ENCODE measurements around the gene CWF19L1.
"Not testable (repeated sequence)": the region's sequence is repeated elsewhere in the genome, so short reads cannot be mapped to it uniquely, and the experiment has no call there.

Gene CWF19L1

GRCh38 chr10:100267239-100268104, at the start of gene CWF19L1:
CWF19L1 (minus strand) TSS chr10:100267638; CDS start chr10:100267593, 45 bp downstream.
- DNase-seq (ENCODE audit: low spot score) = peak; percentile 89

- DNase-seq (ENCODE audit: low spot score) = no peak
Observed at GRCh38 chr10:100315615-100316014, 48.2 kb upstream of the CWF19L1 start.

DNA sequence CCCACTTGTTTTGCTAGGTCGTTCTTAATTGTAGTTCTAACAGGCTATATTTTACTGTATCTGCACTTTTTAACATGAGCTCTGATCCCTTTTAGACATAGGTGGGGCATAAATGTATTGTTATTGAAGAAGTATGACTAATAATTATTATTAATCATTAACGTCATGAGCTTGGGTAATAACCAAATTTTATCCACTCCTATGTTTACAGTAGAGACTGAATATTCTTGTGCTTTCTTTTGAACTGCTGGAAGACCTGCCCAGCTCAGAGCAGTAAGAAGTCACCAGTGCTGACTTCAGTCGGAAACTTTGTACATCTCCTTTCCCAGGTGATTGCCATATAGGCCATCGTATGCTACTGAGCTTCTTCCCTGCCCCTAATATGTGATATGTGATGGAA, 43.9 kb upstream of the CWF19L1 start:
- DNase-seq (ENCODE audit: low spot score) = no peak

DNA sequence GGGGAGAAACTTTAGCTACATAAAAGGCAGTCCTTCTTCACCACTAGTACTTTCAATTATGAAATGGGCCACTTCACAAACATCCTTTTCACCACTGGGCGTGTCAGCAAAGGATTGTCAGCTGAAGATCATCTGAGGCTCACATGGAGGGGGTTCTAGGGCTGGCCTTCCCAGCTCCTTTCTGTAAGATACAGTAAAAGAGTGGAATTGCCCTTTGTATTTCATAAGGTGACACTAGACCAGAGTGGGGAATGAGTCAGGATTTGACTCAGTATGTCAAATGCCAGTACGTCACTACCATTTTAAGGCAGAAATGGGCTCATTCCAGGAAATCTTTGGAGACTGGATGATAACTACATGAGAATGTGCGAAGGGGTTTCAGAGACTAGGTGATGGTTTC, 40.2 kb upstream of the CWF19L1 start:
- no peak for DNase-seq (ENCODE audit: low spot score)

DNA sequence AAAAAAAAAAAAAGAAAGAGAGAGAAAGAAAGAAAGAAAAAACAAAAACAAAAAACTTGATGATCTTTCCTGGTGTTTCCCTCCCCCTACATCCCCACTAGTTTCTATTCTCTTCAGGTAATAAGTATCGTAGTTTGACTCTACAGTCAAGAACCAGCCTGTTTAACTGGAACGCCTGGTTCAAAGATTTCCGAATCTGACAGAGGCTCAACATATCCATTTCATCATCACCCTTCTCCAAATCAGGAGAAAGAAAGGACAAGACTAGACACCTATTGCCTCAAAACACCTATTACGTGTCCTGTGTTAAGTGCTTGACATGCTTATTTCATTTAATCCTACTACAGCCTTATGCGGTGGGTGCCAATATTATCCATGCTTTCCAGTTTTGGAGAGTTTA, 39.4 kb upstream of the CWF19L1 start:
- no peak for DNase-seq (ENCODE audit: low spot score)

- no peak for DNase-seq (ENCODE audit: low spot score)
Observed at GRCh38 chr10:100304414-100304813, 37.0 kb upstream of the CWF19L1 start.

GRCh38 chr10:100303724-100304319, 36.4 kb upstream of the CWF19L1 start:
- DNase-seq (ENCODE audit: low spot score) = peak; percentile 44

GRCh38 chr10:100301123-100301522, 33.7 kb upstream of the CWF19L1 start:
- not testable (repeated sequence) for DNase-seq (ENCODE audit: low spot score)

DNA sequence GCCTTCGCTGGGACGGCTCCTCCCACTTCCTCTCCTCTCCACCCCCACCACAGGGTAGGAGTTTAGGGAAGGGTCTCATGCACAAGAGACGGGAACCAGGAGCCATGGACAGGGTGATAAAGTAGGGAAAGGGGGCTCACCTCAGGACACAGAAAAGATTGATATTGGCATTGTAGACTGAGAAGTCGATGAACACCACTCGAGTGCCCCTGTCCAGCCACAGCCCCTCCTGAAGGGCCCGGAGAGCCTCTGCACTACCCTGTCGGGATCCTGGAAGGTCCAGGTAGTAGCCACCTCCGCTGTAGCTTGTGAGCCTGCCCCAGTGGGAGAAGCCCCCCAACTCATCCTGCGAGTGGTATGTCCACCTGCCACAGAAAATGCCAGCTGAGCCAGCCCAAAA, 29.8 kb upstream of the CWF19L1 start:
- no peak for DNase-seq (ENCODE audit: low spot score)

DNA sequence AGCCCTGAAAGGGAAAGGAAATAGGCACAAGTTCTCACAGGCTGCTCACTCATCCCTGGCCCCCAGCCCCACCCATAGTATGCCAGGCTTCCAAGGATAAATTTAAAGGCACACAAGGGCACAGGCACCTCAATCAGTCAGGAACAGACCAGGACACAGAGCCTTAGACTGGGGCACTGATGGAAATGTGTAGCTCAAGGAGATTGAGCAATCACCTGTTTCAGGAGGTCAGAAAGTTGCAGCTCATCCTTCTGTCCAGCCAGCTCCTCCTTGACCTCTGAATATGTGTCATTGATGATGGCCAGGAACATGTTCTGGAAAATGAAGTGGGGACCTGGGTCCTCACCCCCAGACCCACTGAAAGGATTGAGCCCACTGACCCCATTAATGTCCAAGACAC, 25.6 kb upstream of the CWF19L1 start:
- no peak for DNase-seq (ENCODE audit: low spot score)

GRCh38 chr10:100292300-100292699, 24.9 kb upstream of the CWF19L1 start:
- DNase-seq (ENCODE audit: low spot score) = not testable (repeated sequence)

GRCh38 chr10:100291356-100291755, 23.9 kb upstream of the CWF19L1 start:
- DNase-seq (ENCODE audit: low spot score) = no peak

DNA sequence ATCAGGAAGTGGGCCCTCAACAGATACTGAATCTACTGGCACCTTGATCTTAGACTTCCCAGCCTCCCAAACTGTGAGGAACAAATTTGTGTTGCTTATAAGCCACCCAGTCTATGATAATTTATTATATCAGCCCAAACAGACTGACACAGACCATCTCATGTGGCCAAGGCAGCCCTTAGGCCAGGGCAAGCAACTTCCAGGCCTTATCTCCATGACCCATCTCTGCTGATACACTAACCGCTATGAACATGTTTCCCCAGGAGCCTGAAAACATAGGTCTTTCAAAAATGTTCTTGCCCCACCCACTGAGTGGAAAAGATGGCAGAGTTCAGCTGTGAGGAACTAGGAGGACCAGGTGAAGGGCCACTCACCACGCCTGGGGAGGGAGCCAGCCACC, 22.2 kb upstream of the CWF19L1 start:
- DNase-seq (ENCODE audit: low spot score) = no peak

DNA sequence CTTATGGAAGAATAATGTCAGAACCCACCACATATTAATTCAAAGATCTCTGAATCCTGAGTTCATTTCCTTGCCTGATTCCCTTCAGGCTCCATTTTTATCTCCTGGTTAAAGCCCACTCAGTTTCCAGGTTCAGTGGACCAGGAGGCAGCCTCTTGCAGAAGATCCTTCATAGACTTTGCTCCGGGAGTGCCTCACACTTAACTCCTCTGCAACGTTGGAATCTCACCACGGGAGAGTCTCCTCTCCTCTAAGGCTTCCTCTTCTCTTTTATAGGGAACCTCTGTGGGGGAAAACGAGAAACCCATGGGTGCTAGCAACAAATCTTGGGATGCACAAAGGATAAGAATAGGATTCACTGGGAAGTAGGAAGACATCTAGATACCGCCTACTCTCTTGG, 20.8 kb upstream of the CWF19L1 start:
- no peak for DNase-seq (ENCODE audit: low spot score)

GRCh38 chr10:100287756-100288155, 20.3 kb upstream of the CWF19L1 start:
- no peak for DNase-seq (ENCODE audit: low spot score)

- peak; percentile 84 for DNase-seq (ENCODE audit: low spot score)
Observed at GRCh38 chr10:100286051-100287033, 18.9 kb upstream of the CWF19L1 start, which contains the start of gene BLOC1S2. BLOC1S2 (minus strand) TSS chr10:100286680; CDS start chr10:100286659, 21 bp downstream.

DNA sequence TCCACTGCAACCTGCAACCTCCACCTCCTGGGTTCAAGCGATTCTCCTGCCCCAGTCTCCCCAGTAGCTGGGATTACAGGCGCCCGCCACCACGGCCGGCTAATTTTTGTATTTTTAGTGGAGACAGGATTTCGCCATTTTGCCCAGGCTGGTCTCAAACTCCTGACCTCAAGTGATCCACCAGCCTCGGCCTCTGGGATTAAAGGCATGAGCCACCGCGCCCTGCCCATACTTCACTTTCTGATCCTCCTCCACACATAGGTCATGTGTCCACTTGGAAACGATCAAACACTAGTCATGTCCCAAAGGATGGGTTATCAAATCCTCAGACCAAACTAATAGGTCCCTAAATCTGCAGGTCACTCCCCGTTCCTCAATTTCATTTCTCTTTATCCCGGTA, 17.9 kb upstream of the CWF19L1 start:
- not testable (repeated sequence) for DNase-seq (ENCODE audit: low spot score)

DNA sequence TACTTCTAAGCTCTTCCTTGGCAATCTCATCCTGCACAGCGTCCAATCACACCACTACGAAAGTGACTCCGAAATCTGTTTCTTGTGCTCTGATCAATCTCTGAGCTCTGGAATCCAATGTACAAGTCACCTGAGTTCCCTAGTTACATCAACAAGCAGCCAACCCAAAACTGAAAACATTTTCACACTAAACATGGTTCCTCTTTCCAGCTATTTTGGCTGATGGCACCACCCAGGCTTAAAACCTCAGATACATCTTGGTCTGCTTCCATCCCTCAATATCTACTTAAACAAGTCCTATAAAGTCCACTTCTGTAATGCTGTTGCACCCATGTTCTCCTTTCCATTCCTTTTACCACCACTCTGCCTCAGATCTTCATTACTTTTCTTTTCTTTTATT, 15.5 kb upstream of the CWF19L1 start:
- no peak for DNase-seq (ENCODE audit: low spot score)

DNA sequence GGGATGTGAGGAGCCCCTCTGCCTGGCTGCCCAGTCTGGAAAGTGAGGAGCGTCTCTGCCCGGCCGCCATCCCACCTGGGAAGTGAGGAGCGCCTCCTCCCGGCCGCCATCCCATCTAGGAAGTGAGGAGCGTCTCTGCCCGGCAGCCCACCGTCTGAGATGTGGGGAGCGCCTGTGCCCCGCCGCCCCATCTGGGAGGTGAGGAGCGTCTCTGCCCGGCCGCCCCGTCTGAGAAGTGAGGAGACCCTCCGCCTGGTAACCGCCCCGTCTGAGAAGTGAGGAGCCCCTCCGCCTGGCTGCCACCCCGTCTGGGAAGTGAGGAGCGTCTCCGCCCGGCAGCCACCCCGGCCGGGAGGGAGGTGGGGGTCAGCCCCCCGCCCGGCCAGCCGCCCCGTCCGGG, 9.5 kb upstream of the CWF19L1 start:
- DNase-seq (ENCODE audit: low spot score) = not testable (repeated sequence)

DNA sequence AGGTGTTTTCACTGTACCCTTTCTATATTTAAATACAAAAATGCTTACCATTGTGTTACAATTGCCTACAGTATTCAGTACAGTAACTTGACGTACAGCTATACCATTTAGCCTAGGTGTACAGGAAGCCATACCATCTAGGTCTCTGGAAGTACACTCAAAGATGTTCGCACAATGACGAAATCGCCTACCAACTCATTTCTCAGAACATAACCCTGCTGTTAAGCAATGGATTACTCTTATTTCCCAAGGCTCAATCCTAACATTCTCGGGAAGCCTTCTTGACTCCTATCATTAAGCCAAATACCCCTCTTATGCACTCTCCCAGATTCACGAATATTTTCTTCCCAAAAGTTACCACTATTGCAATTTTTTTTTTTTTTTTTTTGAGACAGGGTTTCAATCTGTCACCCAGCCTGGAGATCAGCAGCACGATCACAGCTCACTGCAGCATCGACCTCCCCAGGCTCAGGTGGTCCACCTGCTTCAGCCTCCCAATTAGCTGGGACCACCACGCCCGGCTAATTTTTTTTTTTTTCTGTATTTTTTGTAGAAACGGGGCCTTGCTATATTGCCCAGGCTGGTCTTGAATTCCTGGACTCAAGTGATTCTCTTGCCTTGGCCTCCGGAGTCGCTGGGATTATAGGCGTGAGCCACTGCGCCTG, 1.5 kb downstream of the CWF19L1 start:
- no peak for DNase-seq (ENCODE audit: low spot score)

DNA sequence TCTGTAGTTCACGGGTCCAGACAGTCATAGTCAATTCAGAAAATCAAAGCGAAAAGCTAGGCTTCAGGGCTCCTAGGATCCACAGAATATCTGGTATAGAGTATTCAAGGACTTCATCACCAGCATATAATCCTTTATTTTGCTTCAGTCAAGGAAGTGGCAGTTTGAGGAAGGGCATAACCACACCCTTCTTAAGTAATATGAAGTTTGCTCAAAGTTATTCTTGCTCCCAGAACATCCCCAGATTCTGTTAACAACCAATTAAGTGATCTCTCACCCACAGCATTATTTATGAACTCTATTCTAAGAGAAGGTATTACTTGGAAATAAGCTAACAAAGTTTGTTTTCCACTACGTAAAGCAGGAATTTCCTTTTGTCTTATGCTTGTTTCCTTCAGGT, 13.2 kb downstream of the CWF19L1 start:
- DNase-seq (ENCODE audit: low spot score) = no peak

- no peak for DNase-seq (ENCODE audit: low spot score)
Observed at GRCh38 chr10:100253041-100253440, 14.4 kb downstream of the CWF19L1 start.
